Activated CD8-positive, alpha-beta T cell treated with anti-CD3 and anti-CD28 coated beads, Interleukin-2, amount 10 ng/mL, durations not matched to agents 7 days and 5 days (primary cell): ENCODE measurements around the gene BRD2. TPM values are rescaled to one million over a fixed set of nuclear protein-coding genes. Genes with fewer than 3 reads are reported as not detected.

ENCODE experiments used
- ATAC-seq: fragments of 150-1000 bp; cut with Tn5 transposase; one replicate; pipeline ENCODE4 v1.10.0; 2021; ENCODE audit warnings: moderate library complexity
- CTCF ChIA-PET: fragments of 350-600 bp; sonication (Branson Sonifier 250); formaldehyde crosslinking; loops from one replicate; lab custom pipeline; 2021; ENCODE audit warnings: antibody characterized with exemption; lab: Charles Lee
- POLR2A ChIA-PET: fragments of 350-600 bp; sonication (Branson Sonifier 250); formaldehyde crosslinking; loops from one replicate; lab custom pipeline; 2021; ENCODE audit warnings: antibody characterized with exemption; lab: Charles Lee
- DNase-seq: peaks from one replicate; pipeline ENCODE4 v3.0.0-alpha.2; 2020
- H3K27ac Mint-ChIP-seq: one replicate; pipeline ENCODE4 v1.8.0; 2021; ENCODE audit warnings: mild to moderate bottlenecking, mixed read lengths
- H3K27me3 Mint-ChIP-seq: one replicate; pipeline ENCODE4 v1.8.0; 2021; ENCODE audit warnings: low read depth, mixed read lengths
- H3K36me3 Mint-ChIP-seq: one replicate; pipeline ENCODE4 v1.8.0; 2021; ENCODE audit warnings: low read depth, mixed read lengths
- H3K4me1 Mint-ChIP-seq: one replicate; pipeline ENCODE4 v1.8.0; 2021; ENCODE audit warnings: low read depth, mixed read lengths
- H3K4me3 Mint-ChIP-seq: one replicate; pipeline ENCODE4 v1.8.0; 2021; ENCODE audit warnings: mild to moderate bottlenecking, mixed read lengths
- H3K9me3 Mint-ChIP-seq: one replicate; pipeline ENCODE4 v1.8.0; 2022; ENCODE audit warnings: mixed read lengths; ENCODE audit not compliant: insufficient read depth
- total RNA-seq, 2 experiments: library from RNA; stranded (reverse); gene quantifications; one replicate each; pipeline ENCODE4 v1.2.3, GENCODE V29; 2021

Gene BRD2
- total RNA-seq, 2 experiments from 2014 or later, result 299 to 313 TPM

GRCh38 chr6:33015798-33016197 lies 47.4 kb downstream of the BRD2 start:
- ChIA-PET POLR2A (interaction anchor here (1.2 to 1.7 kb wide), 2 partner anchors 32 to 60 kb away, joined by 3 read pairs; partner anchors contain the start of gene HLA-DPB1), CTCF (interaction anchor here (0.7 to 7.5 kb wide), 20 partner anchors 11 to 233 kb away, joined by 3 to 37 read pairs (median 6); partner anchors contain the start of genes HLA-DPA1 and HLA-DPB1)
- ATAC-seq (no peak), DNase-seq (no peak)
- Mint-ChIP-seq H3K27me3 (peaks cover 6% of the 10 kb centered on the region), H3K27ac (no peak overlapping the region), H3K4me3 (no peak overlapping the region), H3K4me1 (peaks cover 33% of the 10 kb centered on the region), H3K9me3 (no peaks in the 10 kb centered on the region), H3K36me3 (no peaks in the 10 kb centered on the region)

GRCh38 chr6:33017018-33017417 lies 48.6 kb downstream of the BRD2 start:
- ATAC-seq, result no peak
- no peak for DNase-seq
- POLR2A ChIA-PET, result no interaction called here
- Mint-ChIP-seq H3K4me3 (no peak overlapping the region), H3K36me3 (no peaks in the 10 kb centered on the region), H3K9me3 (no peaks in the 10 kb centered on the region), H3K4me1 (peaks cover 33% of the 10 kb centered on the region), H3K27me3 (peaks cover 6% of the 10 kb centered on the region), H3K27ac (no peak overlapping the region)
- CTCF ChIA-PET, result interaction anchor here (0.8 to 7.5 kb wide), 17 partner anchors 9 to 232 kb away, joined by 3 to 37 read pairs (median 5); partner anchors contain the start of genes HLA-DPA1 and HLA-DPB1

GRCh38 chr6:33017694-33018353 lies 49.4 kb downstream of the BRD2 start:
- Mint-ChIP-seq H3K4me1 (peaks cover 33% of the 10 kb centered on the region), H3K9me3 (no peaks in the 10 kb centered on the region), H3K27me3 (peaks cover 4% of the 10 kb centered on the region), H3K36me3 (no peaks in the 10 kb centered on the region), H3K4me3 (no peak overlapping the region), H3K27ac (no peak overlapping the region)
- DNase-seq, result no peak
- POLR2A ChIA-PET, result interaction anchor here (0.7 to 2.6 kb wide), 2 partner anchors 45 to 130 kb away, joined by 3 to 21 read pairs; no protein-coding TSS in a partner anchor
- CTCF ChIA-PET, result interaction anchor here (0.6 to 7.5 kb wide), 13 partner anchors 9 to 231 kb away, joined by 3 to 37 read pairs (median 6); no protein-coding TSS in a partner anchor
- no peak for ATAC-seq

- H3K9me3 Mint-ChIP-seq, result no peaks in the 10 kb centered on the region
- POLR2A ChIA-PET, result interaction anchor here (0.6 to 2.6 kb wide), 5 partner anchors 46 to 174 kb away, joined by 3 to 21 read pairs (median 3); no protein-coding TSS in a partner anchor
- H3K27me3 Mint-ChIP-seq, result peaks cover 2% of the 10 kb centered on the region
- CTCF ChIA-PET, result interaction anchor here (0.6 to 7.5 kb wide), 18 partner anchors 8 to 230 kb away, joined by 3 to 37 read pairs (median 4); partner anchors contain the start of genes HLA-DPB1 and TAP2
- peak overlapping the region; percentile 58 for H3K27ac Mint-ChIP-seq
- ATAC-seq (no peak), DNase-seq (no peak)
- peak overlapping the region; percentile 13 for H3K4me3 Mint-ChIP-seq
- H3K36me3 Mint-ChIP-seq, result no peaks in the 10 kb centered on the region
- H3K4me1 Mint-ChIP-seq, result peaks cover 33% of the 10 kb centered on the region
Observed at GRCh38 chr6:33018418-33018817, 50.0 kb downstream of the BRD2 start.

GRCh38 chr6:33018904-33019303 lies 50.5 kb downstream of the BRD2 start:
- DNase-seq (peak; percentile 70), ATAC-seq (peak; percentile 93)
- Mint-ChIP-seq H3K4me1 (peaks cover 33% of the 10 kb centered on the region), H3K27me3 (no peaks in the 10 kb centered on the region), H3K9me3 (no peaks in the 10 kb centered on the region), H3K4me3 (peak overlapping the region; percentile 72), H3K36me3 (no peaks in the 10 kb centered on the region), H3K27ac (peak overlapping the region; percentile 81)
- ChIA-PET POLR2A (interaction anchor here (0.6 to 2.6 kb wide), 5 partner anchors 46 to 174 kb away, joined by 3 to 21 read pairs (median 3); no protein-coding TSS in a partner anchor), CTCF (interaction anchor here (0.8 to 7.5 kb wide), 17 partner anchors 8 to 230 kb away, joined by 3 to 37 read pairs (median 4); partner anchors contain the start of genes HLA-DPB1 and TAP2)

- Mint-ChIP-seq H3K27me3 (no peaks in the 10 kb centered on the region), H3K4me1 (peaks cover 33% of the 10 kb centered on the region)
- ATAC-seq, result peak; percentile 3
Observed at GRCh38 chr6:33019372-33019771, 51.0 kb downstream of the BRD2 start.

GRCh38 chr6:33021917-33022316 lies 53.5 kb downstream of the BRD2 start:
- CTCF ChIA-PET, result no interaction called here
- H3K4me1 Mint-ChIP-seq, result peaks cover 30% of the 10 kb centered on the region
- H3K9me3 Mint-ChIP-seq, result no peaks in the 10 kb centered on the region
- H3K27ac Mint-ChIP-seq, result no peak overlapping the region
- POLR2A ChIA-PET, result no interaction called here
- H3K4me3 Mint-ChIP-seq, result no peak overlapping the region
- H3K36me3 Mint-ChIP-seq, result no peaks in the 10 kb centered on the region
- DNase-seq, result no peak
- no peak for ATAC-seq
- H3K27me3 Mint-ChIP-seq, result peaks cover 4% of the 10 kb centered on the region

More at GRCh38 chr6:33019372-33019771, 51.0 kb downstream of the BRD2 start:
- CTCF ChIA-PET, result interaction anchor here (0.6 to 7.5 kb wide), 18 partner anchors 9 to 229 kb away, joined by 3 to 37 read pairs (median 5); partner anchors contain the start of genes HLA-DPB1 and TAP2
- H3K36me3 Mint-ChIP-seq, result no peaks in the 10 kb centered on the region
- no peak for DNase-seq
- POLR2A ChIA-PET, result interaction anchor here (0.7 to 2.6 kb wide), 3 partner anchors 47 to 175 kb away, joined by 3 to 21 read pairs (median 3); no protein-coding TSS in a partner anchor
- H3K27ac Mint-ChIP-seq, result peak overlapping the region; percentile 81
- H3K9me3 Mint-ChIP-seq, result no peaks in the 10 kb centered on the region
- peak overlapping the region; percentile 72 for H3K4me3 Mint-ChIP-seq

- Mint-ChIP-seq H3K9me3 (no peaks in the 10 kb centered on the region), H3K4me3 (no peak overlapping the region), H3K27ac (no peak overlapping the region), H3K36me3 (no peaks in the 10 kb centered on the region), H3K27me3 (peaks cover 4% of the 10 kb centered on the region), H3K4me1 (peaks cover 27% of the 10 kb centered on the region)
- DNase-seq, result no peak
- ChIA-PET POLR2A (no interaction called here), CTCF (interaction anchor here (1.0 kb wide), 1 partner anchor 9 kb away, joined by 4 read pairs; no protein-coding TSS in a partner anchor)
- ATAC-seq, result no peak
Observed at GRCh38 chr6:33023536-33023935, 55.1 kb downstream of the BRD2 start.

- no peak overlapping the region for H3K27ac Mint-ChIP-seq
- peaks cover 27% of the 10 kb centered on the region for H3K4me1 Mint-ChIP-seq
- H3K27me3 Mint-ChIP-seq, result peaks cover 4% of the 10 kb centered on the region
- no peak for DNase-seq
- ChIA-PET POLR2A (no interaction called here), CTCF (interaction anchor here (0.9 kb wide), 1 partner anchor 47 kb away, joined by 3 read pairs; no protein-coding TSS in a partner anchor)
- H3K4me3 Mint-ChIP-seq, result no peak overlapping the region
- H3K36me3 Mint-ChIP-seq, result no peaks in the 10 kb centered on the region
- no peak for ATAC-seq
- no peaks in the 10 kb centered on the region for H3K9me3 Mint-ChIP-seq
Observed at GRCh38 chr6:33024521-33024920, 56.1 kb downstream of the BRD2 start.

GRCh38 chr6:33028220-33028849 lies 59.9 kb downstream of the BRD2 start:
- Mint-ChIP-seq H3K9me3 (no peaks in the 10 kb centered on the region), H3K27me3 (peaks cover 22% of the 10 kb centered on the region), H3K4me3 (no peak overlapping the region), H3K27ac (no peak overlapping the region), H3K36me3 (no peaks in the 10 kb centered on the region), H3K4me1 (peaks cover 17% of the 10 kb centered on the region)
- POLR2A ChIA-PET, result no interaction called here
- CTCF ChIA-PET, result interaction anchor here (1.2 kb wide), 1 partner anchor 13 kb away, joined by 3 read pairs; no protein-coding TSS in a partner anchor
- DNase-seq (no peak), ATAC-seq (no peak)
